NT2/D1 (cell line): ENCODE results near the gene PWWP2B.

Experiments
- DNase-seq: peaks from one replicate; pipeline ENCODE4 v3.0.0-alpha.2; 2011; ENCODE audit warnings: low read depth, low spot score
- H3K27me3 ChIP-seq: 2 replicates; pipeline ENCODE4 v1.6.0; 2011; ENCODE audit warnings: mild to moderate bottlenecking; ENCODE audit not compliant: insufficient read length, insufficient read depth
- H3K36me3 ChIP-seq: 2 replicates; pipeline ENCODE4 v1.6.1; 2011; ENCODE audit warnings: mild to moderate bottlenecking, low read length, mixed read lengths; ENCODE audit not compliant: insufficient read depth, insufficient read length
- H3K4me1 ChIP-seq: 2 replicates; pipeline ENCODE4 v1.5.1; 2011; ENCODE audit not compliant: insufficient read depth, insufficient read length
- H3K4me3 ChIP-seq: 2 replicates; pipeline ENCODE4 v1.5.1; 2011; ENCODE audit warnings: low read depth; ENCODE audit not compliant: insufficient read length
- H3K9ac ChIP-seq: 2 replicates; pipeline ENCODE4 v1.6.0; 2011; ENCODE audit warnings: low read depth; ENCODE audit not compliant: insufficient read length
- H3K9me3 ChIP-seq: 2 replicates; pipeline ENCODE4 v1.5.1; 2011; ENCODE audit warnings: mild to moderate bottlenecking, low read length; ENCODE audit not compliant: insufficient read depth
- SUZ12 ChIP-seq: IDR thresholded peaks from 2 replicates; pipeline ENCODE4 v1.6.1; 2011; ENCODE audit not compliant: insufficient read length, insufficient read depth; ENCODE audit errors: extremely low read depth
- YY1 ChIP-seq: IDR thresholded peaks from 2 replicates; pipeline ENCODE4 v1.6.1; 2011; ENCODE audit not compliant: insufficient read length, insufficient read depth
- ZNF274 ChIP-seq: IDR thresholded peaks from 2 replicates; pipeline ENCODE4 v1.6.1; 2011; ENCODE audit warnings: mild to moderate bottlenecking, low read depth, low read length

The PWWP2B gene

GRCh38 chr10:132403511-132404168 is 6.6 kb downstream of the PWWP2B start:
- TF ChIP-seq ZNF274 = no peak
- TF ChIP-seq SUZ12 = no peak
- no peak for TF ChIP-seq YY1
- Histone ChIP-seq H3K9ac (no peak overlapping the region), H3K9me3 (no peaks in the 10 kb centered on the region), H3K4me3 (no peak overlapping the region), H3K4me1 (peaks cover 23% of the 10 kb centered on the region), H3K36me3 (peaks cover 15% of the 10 kb centered on the region), H3K27me3 (peaks cover under 1% of the 10 kb centered on the region)
- no peak for DNase-seq

- no peaks in the 10 kb centered on the region for H3K27me3 ChIP-seq
- no peaks in the 10 kb centered on the region for H3K9me3 ChIP-seq
- H3K4me3 ChIP-seq = no peak overlapping the region
- no peak overlapping the region for H3K9ac ChIP-seq
- no peak for DNase-seq
- H3K4me1 ChIP-seq = peaks cover 25% of the 10 kb centered on the region
- H3K36me3 ChIP-seq = peaks cover 15% of the 10 kb centered on the region
- TF ChIP-seq ZNF274 = no peak
- no peak for TF ChIP-seq SUZ12
- TF ChIP-seq YY1 = no peak
These were observed 7.3 kb downstream of the PWWP2B start for GRCh38 chr10:132404169-132404880.

GRCh38 chr10:132404911-132405462 is 8.0 kb downstream of the PWWP2B start:
- Histone ChIP-seq H3K36me3 (peaks cover 15% of the 10 kb centered on the region), H3K9me3 (no peaks in the 10 kb centered on the region), H3K27me3 (no peaks in the 10 kb centered on the region), H3K4me3 (no peak overlapping the region), H3K9ac (no peak overlapping the region), H3K4me1 (peaks cover 21% of the 10 kb centered on the region)
- TF ChIP-seq YY1 (no peak), SUZ12 (no peak), ZNF274 (no peak)
- DNase-seq = no peak

DNA sequence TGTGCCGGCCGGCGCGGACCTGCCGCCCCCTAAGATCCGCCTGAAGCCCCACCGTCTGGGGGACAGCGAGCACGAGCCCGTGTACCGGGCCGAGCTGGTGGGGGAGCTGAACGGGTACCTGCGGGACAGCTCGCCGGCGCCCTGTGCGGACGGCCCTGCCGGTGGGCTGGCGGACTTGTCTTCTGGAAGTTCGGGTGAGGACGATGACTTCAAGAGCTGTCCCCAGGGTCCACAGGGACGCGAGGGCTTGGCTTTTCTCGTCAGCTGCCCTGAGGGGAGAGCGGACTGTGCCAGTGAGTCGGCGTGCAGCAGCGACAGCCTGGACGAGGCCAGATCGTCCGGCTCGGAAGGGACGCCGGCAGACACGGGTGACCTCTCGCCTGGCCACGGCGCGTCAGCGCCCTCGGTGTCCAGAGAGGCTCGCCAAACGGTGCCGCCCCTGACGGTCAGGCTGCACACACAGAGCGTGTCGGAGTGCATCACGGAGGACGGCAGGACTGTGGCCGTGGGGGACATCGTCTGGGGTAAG is 8.5 kb downstream of the PWWP2B start:
- Histone ChIP-seq H3K4me3 (no peak overlapping the region), H3K27me3 (no peaks in the 10 kb centered on the region), H3K9ac (no peak overlapping the region), H3K9me3 (no peaks in the 10 kb centered on the region), H3K36me3 (peaks cover 15% of the 10 kb centered on the region), H3K4me1 (peaks cover 19% of the 10 kb centered on the region)
- no peak for TF ChIP-seq YY1
- no peak for TF ChIP-seq SUZ12
- TF ChIP-seq ZNF274 = no peak
- no peak for DNase-seq

GRCh38 chr10:132406181-132406580 is 9.2 kb downstream of the PWWP2B start:
- Histone ChIP-seq H3K4me3 (no peak overlapping the region), H3K9ac (no peak overlapping the region), H3K36me3 (peaks cover 15% of the 10 kb centered on the region), H3K9me3 (no peaks in the 10 kb centered on the region), H3K4me1 (peaks cover 19% of the 10 kb centered on the region), H3K27me3 (no peaks in the 10 kb centered on the region)
- DNase-seq = no peak
- TF ChIP-seq YY1 (no peak), ZNF274 (no peak), SUZ12 (no peak)

DNA sequence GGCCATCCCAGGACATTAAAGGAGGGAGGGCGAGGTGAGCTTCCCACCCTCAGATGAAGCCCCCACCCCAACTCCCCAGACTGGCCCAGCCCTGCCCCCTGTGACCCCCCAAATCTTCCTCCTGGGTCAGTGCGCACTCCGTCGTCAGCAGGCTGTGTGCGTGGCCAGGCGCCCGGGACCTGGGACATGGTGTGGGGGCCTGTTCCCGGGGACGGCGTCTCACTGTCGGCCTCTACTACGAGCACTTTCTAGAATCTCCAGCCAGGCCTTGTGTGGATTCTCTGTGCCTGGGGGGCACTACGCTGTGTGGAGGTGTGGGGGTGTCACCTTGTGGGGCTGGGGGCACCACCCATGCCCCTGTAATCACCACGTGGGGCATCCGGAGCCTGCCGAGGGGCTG is 9.8 kb downstream of the PWWP2B start:
- Histone ChIP-seq H3K9me3 (no peaks in the 10 kb centered on the region), H3K4me1 (peaks cover 19% of the 10 kb centered on the region), H3K36me3 (peaks cover 15% of the 10 kb centered on the region), H3K4me3 (no peak overlapping the region), H3K27me3 (no peaks in the 10 kb centered on the region), H3K9ac (no peak overlapping the region)
- TF ChIP-seq YY1 (no peak), SUZ12 (no peak), ZNF274 (no peak)
- DNase-seq = no peak

- TF ChIP-seq SUZ12 (no peak), ZNF274 (no peak), YY1 (no peak)
- Histone ChIP-seq H3K9ac (no peak overlapping the region), H3K4me3 (no peak overlapping the region), H3K27me3 (no peaks in the 10 kb centered on the region), H3K36me3 (peaks cover 15% of the 10 kb centered on the region), H3K9me3 (no peaks in the 10 kb centered on the region), H3K4me1 (peaks cover 21% of the 10 kb centered on the region)
- DNase-seq = no peak
These were observed 10.3 kb downstream of the PWWP2B start for GRCh38 chr10:132407243-132407746.
